Breast epithelium (tissue), 3 donors: Measurements from ENCODE around the gene KCNQ1OT1.

Source experiments
- POLR2A ChIP-seq: fragments of 450-650 bp; IDR thresholded peaks from one replicate; pipeline ENCODE4 v1.6.1; 2016; ENCODE audit warnings: antibody characterized with exemption, mild to moderate bottlenecking, moderate library complexity
- POLR2AphosphoS5 ChIP-seq, 3 donors: sonication (generic); formaldehyde crosslinking; IDR thresholded peaks; one replicate each; pipeline ENCODE4 v1.6.1; 2017; ENCODE audit warnings: antibody characterized with exemption in 3 of 3
- TF ChIP-seq, protein P1 (sequence below), 3 donors: fragments of 450-650 bp; IDR thresholded peaks; one replicate each; pipeline ENCODE4 v1.5.1; 2016 to 2017; ENCODE audit warnings: antibody characterized with exemption in 3 of 3, mild to moderate bottlenecking in 3 of 3, moderate library complexity in 3 of 3

DNA sequence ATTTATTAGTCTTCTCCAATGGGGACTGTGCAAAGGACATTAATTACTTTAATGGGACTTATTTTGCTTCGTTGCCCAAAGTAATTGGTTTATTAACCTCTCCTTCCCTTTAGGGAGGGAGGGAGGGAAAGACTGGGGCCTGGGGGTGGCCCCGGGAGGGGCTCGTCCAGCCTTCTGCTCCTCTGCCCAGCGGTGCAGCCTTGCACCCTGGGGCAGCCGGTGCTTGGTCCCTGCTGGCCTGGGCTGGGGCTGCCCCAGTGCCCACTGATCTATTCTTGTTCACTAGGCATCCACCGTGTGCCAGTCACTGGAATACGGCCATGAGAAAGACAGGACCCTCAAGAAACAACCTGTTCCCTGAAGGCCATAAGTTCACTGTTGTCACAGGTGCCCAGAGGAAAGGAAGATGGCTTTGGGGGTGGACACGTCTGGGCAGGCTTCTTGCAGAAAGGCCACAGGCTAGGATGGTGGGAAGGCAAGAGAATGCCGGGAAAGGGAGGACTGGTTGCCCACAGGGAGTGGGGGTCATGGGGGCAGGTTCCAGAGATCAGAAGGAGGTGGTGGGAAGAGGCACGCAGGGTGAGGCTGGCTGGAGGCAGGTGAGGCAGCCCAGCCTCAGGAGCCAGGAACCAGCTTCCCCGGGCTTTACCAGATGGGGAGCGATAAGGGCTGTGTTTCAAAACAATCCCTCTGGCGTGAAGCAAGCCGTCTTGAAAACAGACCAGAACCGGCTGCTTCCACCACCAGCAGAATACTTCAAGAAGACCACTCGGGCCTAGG lies 47.6 kb upstream of the KCNQ1OT1 start:
- TF ChIP-seq POLR2A (no peak), POLR2AphosphoS5 (IDR thresholded peaks at IDR 0.05) (no peak)
- TF ChIP-seq, protein P1, sequence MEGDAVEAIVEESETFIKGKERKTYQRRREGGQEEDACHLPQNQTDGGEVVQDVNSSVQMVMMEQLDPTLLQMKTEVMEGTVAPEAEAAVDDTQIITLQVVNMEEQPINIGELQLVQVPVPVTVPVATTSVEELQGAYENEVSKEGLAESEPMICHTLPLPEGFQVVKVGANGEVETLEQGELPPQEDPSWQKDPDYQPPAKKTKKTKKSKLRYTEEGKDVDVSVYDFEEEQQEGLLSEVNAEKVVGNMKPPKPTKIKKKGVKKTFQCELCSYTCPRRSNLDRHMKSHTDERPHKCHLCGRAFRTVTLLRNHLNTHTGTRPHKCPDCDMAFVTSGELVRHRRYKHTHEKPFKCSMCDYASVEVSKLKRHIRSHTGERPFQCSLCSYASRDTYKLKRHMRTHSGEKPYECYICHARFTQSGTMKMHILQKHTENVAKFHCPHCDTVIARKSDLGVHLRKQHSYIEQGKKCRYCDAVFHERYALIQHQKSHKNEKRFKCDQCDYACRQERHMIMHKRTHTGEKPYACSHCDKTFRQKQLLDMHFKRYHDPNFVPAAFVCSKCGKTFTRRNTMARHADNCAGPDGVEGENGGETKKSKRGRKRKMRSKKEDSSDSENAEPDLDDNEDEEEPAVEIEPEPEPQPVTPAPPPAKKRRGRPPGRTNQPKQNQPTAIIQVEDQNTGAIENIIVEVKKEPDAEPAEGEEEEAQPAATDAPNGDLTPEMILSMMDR (IDR thresholded peaks at IDR 0.05): no peak
